Effector CD8-positive, alpha-beta T cell (primary cell): ENCODE results near the gene SHLD3.
A peak's percentile ranks its signal among the peaks of the same experiment; 100 is the strongest.
"Not testable (repeated sequence)": the region's sequence is repeated elsewhere in the genome, so short reads cannot be mapped to it uniquely, and the experiment has no call there.

ENCODE experiments used
- DNase-seq: peaks from one replicate; lab custom pipeline; 2025; lab: John Stamatoyannopoulos, UW
- total RNA-seq, 4 experiments: gene quantifications; one replicate each; lab custom pipeline; 2026; lab: John Stamatoyannopoulos, UW

SHLD3 gene, protein sequence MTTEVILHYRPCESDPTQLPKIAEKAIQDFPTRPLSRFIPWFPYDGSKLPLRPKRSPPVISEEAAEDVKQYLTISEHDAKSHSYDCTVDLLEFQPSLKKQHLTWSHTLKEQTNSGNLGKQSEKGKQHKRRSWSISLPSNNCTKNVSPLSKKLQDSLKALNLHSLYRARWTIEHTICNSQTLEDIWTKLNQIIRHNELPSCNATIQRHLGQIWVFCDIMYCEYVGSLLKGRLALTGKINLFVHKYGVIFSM
- 5.8 to 11.8 (median 9.2) reads per million in 4 experiments for total RNA-seq

DNA sequence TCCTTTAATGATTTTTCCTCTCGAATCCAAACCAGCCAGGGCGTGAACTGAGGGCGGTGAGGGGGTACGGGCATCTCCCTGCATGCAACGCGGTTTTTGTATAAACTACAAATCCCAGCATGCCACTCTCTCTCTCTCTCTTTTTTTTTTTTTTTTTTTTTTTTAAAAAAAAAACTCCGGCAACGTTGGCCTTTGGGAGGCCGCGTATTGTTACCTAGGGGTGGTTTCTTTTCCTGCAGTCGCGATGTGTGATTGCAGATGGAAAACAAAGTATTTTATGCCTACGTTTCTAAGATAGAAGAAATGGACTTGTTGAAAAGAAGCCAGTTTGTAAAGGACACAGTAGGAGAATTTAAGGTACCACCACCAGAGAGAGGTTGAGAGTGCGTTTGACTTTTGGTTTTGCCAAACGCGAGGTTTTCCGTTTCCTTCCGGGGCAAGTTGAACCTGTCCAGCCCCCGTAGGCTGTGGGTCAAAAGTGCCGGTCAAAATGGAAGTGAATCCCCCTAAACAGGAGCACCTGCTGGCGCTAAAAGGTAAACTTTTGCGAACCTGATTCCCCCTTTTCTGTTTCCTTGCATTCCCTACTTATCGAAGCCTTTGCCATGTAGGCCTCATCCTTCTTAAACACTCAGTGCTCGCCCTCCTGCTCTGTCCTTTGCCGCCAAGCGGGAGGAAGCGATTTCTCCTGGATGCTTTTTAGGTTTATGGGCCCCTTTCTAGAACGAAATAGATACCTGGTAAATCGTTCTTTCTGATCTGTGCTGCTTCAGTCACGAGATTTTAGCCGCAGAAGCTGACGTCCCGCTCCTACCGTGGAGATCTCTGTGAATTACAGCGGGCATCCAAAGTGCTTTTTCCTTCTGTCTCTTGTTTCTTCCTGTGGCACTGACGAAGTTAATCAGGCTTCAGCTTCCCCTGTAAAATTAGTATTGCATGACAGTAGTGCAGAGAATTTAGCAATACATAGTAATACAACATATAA lies at the start of gene SHLD3, which contains the start of gene TRAPPC13:
Gene SHLD3 (plus strand): TSS at position 457 of the 985 bp plus-strand sequence. CDS start 4,561 bp downstream, outside the sequence.
Gene TRAPPC13 (plus strand): TSS at position 457 of the 985 bp plus-strand sequence. CDS start 34 bp downstream, at position 491.
- DNase-seq: peak; percentile 80

DNA sequence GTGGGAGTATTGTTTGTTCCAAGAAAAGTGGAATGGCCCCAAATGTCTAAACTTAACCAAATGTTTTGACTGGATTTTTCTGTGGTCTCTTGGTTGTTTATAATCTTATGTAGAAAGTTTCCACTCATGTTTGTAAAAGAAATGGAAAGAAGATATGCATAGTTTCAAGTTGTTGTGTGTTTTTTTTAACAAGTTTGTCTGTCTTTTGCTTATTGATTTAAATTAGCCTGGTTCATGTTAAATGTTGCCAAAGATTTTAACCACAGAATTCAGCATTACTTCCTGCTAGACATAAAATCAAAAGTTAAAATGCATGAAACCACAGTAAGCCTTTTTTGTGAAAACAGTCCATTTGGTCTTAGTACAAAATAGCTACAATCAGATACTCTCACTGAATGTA lies 47.7 kb upstream of the SHLD3 start:
- no peak for DNase-seq

DNA sequence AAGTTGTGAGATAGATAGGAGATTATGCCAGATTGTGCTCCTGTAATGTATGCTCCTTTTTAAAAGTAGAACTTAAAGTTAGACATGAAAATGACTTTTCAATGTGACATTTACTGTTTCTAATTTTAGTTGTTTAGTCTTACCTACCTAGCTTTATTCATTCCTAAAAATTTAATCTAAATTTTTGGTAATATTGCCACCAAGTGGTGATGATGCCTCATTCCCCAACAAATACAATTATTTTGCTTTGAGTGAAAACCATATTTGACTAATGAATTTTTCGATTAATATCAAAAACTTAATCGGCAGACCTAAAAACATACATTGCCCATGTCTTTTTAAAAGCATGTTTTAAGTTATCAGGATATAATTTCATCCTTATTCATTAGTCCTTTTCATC lies 36.1 kb upstream of the SHLD3 start:
- DNase-seq: no peak

DNA sequence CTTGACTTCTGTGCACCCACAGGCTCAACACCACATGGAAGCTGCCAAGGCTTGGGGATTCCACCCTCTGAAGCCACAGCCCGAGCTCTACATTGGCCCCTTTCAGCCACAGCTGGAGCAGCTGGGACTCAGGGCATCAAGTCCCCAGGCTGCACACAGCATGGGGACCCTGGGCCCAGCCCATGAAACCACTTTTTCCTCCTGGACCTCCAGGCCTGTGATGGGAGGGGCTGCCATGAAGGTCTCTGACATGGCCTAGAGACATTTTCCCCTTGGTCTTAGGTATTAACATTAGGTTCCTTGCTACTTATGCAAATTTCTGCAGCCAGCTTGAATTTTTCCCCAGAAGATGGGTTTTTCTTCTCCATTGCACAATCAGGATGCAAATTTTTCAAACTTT lies 23.1 kb upstream of the SHLD3 start:
- DNase-seq: not testable (repeated sequence)

DNA sequence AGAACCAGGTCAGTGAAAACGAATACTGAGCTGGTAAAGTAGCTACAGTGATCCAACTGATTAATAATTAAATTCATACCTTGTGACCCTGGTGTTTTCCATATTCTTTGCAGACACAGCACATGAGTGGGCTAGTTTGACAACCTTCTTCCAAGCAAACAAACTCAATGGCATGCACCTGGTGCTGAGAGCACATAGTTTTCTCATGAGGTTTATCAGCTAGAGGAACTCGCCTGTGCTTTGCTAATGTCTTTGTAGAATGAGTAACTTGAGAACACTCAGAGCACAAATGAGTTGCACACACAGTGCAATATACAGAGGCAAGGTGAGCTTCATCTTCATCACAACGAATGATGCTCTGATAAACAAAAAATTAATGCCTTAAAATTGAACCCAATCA lies 13.3 kb upstream of the SHLD3 start:
- DNase-seq: no peak

DNA sequence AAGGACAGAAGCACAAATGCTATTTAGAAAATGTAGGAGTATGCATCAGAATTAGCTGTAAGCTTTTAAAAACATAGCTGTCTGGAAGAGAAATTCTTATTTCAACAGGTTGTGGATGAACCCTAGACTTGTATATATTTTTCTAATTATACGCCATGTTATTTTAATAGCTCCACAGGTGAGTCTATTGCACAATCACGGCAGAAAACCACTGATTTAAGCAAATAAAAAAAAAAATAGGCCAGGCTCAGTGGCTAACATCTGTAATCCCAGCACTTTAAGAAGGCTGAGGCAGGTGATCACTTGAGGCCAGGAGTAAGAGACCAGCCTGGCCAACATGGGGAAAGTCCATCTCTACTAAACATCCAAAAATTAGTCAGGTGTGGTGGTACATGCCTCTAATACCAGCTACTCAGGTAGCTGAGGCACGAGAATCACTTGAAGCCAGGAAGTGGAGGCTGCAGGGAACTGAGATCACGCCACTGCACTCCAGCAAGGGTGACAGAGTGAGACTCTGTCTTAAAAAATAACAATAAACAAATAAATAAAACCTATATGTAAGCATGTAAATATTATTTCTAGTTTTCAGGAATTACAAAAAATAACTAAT lies 12.4 kb upstream of the SHLD3 start:
- DNase-seq: no peak

DNA sequence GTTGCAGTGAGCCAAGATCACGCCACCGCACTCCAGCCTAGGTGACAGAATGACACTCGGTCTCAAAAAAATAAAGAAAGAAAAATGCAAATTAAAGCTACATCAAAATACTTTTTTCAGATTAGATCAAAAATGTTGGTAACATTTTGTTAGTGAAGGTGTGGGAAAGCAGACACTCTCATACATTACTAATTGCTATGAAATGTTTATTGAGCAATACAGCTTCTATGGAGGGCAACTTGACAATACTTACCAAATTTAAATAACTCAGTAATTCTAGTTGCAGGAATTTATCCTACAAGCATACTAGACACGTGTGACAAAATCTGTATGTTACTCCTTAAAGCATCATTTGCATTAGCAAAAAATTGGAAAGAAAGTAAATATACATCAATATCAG lies 4.8 kb upstream of the SHLD3 start:
- no peak for DNase-seq

DNA sequence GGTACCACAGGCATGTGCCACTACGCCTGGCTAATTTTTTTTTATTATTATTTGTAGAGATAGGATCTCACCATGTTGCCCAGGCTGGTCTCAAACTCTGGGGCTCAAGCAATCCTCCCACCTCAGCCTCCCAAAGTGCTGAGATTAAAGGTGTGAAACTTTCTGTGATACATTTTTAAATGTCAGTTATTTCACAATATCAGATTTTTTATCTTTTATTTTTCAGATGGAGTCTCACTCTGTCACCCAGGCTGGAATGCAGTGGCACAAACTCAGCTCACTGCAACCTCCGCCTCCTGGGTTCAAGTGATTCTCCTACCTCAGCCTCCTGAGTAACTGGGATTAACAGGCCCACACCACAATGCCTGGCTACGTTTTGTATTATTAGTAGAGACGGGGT lies 2.9 kb upstream of the SHLD3 start:
- not testable (repeated sequence) for DNase-seq

DNA sequence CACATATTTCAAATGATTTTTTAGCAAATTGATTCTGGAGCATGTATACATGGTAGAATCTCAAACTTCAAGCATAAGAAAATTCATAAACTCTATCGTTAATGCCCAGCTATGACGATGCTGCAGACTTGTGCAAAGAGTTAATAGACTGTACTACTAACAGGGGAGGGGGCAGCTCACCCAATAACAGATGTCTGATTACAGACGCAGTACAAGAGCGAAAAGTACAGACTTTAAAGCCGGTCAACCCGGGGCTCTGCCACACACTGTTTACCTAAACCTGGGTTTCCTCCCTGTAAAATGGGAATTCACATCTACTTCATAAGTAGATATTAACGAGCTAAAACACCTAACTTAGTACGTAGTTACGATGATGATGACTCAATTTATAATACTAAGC lies 1.3 kb upstream of the SHLD3 start:
- no peak for DNase-seq

DNA sequence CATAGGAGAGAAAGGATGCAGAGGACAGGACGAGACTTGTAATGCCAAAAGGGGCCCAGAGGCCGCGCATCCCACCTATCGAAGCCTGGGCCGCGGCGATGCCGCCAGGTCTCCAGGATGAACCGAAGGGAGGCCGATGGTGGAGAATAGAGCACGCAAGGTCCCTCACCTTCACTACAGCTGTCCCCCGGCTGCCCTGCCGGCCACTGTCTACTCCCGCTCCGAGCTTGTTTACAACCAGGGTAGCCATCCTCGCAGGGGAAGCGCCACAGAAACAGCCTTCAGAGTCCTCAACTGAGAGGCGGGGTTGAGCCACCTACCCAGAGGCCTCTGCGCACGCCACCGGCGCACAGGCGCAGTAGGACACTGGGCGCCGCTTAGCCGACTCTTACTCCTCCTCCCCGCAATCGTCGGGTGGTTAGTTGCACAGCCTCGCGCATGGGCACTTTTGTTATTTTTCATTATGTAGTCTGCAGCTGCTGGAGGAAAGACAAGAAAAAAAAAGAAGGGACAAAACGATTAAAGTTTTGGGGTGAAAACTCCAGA lies 729 bp upstream of the SHLD3 start, which contains the start of gene TRIM23:
Gene TRIM23 (minus strand): TSS at position 309 of the 546 bp plus-strand sequence. CDS start 59 bp downstream, at position 250.
- DNase-seq: peak; percentile 84

DNA sequence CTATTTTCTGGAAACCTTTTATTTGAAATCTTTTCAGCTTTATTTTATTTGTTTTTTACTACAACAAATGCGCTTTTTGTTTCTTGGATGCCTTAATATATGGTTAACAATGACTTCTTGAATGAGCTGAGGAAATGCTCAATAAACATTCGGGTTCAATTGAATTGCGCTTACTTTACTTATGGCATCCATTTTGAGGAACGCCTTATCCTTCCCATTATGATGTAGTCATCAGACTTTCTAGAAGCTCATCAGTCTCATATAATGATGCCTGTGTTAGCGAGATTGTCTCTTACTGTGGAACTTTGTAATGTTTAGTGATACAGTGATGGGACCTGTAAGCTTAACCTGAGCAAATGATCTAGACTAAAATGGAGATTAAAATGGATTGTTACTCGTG lies 916 bp downstream of the SHLD3 start:
- no peak for DNase-seq

DNA sequence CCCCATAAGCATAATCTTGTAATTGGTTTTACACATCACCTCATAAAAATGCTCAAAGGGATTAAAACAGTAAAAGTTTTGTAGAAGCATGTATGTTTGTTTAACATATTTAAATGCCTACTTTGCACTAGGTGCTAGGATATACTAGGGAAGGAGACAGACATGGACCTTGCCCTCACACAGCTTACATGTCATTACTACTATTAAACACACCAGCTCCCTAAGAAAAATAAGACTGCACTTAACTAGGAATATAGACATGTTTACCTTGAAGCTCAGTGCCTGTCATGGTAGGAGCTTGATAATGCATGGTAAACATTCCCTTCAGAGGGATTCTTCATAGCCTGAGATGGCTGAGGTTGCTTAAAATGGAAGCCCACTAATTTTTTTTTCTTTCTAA lies 6.2 kb downstream of the SHLD3 start:
- no peak for DNase-seq

DNA sequence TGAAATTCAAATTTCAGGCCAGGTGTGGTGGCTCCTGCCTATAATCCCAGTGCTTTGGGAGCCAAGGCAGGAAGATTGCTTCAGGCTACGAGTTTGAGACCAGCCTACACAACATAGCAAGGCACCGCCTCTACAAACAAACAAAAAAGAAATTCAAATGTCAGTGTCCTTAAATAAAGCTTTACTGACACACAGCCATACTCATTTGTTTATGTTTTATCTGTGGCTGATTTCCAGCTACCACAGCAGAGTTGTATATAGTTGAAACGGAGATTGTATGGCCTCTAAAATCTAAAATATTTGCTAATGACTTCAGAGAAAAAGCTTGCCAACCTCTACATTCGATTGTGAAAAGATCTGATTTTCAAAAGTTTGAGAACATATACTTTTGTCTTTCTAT lies 15.4 kb downstream of the SHLD3 start:
- DNase-seq: no peak

DNA sequence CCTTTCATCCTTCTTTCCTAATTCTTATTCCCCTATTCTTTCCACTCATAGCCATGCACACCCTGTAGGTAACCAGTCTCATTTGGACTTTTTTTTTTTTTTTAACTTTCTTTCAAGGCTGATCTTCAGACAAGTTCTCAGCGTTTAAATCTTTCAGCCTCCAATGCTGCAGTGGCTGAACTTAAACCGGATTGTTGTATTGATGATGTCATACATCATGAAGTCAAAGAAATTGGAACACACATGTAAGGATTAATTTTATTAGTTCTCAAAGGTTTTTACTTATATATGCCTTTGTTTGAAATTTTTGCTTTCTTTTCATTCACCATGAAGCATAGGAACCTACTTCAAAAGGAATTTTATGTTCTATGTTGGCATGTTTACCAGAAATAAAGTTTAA lies 22.1 kb downstream of the SHLD3 start:
- no peak for DNase-seq

DNA sequence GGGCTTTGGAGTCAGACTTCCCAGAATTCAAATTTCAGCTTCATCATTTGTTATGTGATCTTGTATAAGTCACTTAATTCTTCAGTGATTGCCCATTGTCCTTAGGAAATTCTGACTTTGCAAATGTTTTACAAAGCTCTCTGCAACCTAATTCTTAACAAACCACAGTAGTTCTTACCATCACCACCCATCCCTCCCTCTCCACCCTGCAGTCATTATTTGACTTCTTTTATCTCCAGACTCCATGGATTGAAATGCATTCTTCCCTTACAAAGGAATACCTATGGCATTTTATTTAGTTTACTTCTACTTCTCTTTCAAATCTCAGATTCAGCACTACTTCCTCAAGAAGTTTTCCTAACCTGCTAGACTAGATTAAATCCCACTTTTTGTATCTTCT lies 23.1 kb downstream of the SHLD3 start:
- DNase-seq: no peak

DNA sequence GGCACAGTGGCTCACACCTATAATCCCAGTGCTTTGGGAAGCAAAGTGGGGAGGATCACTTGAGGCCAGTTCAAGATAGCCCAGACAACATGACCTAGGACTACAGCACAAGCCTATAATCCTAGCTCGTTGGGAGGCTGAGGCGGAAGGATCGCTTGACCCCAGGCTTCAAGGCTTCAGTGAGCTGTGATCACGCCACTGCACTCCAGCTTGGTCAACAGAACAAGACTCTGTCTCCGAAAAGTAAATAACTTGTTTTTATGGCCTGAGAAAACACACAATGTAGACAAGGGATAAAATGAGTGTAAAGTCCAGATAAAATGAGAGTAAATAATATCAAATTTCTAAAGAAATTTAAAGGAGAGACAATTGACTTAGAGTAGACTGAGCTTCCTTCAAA lies 26.3 kb downstream of the SHLD3 start:
- DNase-seq: no peak

DNA sequence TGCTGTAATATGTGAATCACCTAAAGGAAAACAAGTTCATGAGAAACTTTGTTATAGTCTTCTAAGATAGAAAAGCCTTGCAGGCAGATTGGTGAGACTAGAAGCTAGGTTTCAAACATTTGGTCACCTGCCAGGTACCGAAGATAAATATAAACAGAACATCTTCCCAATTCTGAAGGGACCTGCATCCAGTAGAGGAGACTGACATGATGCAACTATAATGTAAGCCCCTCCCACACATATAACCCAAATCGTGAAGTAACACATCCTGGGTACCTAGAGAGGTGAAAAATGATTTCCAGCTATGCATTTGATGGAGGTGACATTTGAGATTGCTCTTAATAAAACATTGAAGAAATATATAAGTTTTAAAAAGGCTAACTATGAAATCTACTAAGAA lies 29.9 kb downstream of the SHLD3 start:
- no peak for DNase-seq

DNA sequence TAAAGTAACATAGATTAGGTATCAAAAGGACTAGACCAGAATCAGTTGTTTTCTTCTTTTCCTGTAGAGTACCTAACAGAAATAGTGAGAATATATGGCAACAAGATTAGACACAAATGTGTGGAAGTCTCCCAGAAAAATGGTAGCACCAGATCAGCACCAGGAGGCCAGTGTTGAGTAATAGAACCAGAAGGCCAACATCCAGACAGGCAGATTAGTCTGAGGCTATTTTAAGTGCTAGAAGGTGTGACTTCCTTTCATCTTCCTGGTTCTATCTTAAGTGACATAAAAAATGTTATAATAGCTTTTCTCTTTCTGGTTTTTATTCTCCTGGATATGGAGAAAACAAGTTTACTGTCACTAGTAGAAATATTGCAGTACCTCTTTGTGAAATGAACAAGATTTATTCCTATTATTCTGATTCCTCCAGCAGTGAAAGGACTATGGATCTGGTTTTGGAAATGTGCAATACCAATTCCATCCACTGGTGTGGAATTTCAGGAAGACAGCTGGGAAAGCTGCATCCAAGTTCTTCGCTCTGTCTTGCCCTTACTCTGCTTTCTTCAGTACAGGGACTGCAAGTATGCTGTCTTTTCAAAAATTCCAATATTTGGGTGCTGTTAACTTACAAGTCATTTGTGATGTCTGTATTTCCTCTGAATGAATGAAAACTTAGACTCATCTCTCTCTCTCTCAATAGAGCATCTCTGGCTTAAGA lies 39.1 kb downstream of the SHLD3 start:
- DNase-seq: no peak

DNA sequence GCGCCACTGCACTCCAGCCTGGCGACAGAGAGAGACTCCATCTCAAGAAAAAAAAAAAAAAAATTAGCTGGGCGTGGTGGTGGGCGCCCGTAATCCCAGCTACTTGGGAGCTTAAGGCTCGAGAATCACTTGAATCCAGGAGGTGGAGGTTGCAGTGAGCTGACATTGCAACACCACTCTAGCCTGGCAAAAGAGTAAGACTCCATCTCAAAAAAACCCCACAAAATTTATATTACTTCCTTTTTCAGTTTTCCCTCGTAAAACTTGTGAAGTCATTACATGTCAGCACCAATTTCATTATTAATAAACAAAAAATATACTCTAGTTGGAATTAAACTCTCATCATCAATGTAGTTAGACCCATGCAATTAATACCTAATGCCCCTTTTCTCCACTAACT lies 43.9 kb downstream of the SHLD3 start:
- DNase-seq: no peak

DNA sequence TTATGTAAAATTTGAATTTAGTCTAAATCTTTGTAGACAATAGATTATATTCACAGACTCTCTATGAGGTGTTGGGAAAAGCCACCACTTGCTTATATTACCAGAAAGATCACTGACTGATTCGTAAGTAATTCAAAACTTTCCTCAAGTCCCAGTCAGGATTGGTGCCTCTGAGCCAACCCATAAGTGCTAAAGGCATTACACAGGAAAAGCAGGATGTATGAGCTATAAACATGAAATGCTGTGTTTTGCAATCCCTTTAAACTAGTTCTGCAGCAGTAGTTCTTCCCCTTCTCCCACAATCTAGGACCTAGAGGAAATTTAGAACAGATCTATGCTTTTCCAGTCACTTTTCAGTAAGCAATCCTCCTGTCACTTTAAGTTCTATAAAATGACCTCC lies 48.0 kb downstream of the SHLD3 start:
- DNase-seq: no peak

DNA sequence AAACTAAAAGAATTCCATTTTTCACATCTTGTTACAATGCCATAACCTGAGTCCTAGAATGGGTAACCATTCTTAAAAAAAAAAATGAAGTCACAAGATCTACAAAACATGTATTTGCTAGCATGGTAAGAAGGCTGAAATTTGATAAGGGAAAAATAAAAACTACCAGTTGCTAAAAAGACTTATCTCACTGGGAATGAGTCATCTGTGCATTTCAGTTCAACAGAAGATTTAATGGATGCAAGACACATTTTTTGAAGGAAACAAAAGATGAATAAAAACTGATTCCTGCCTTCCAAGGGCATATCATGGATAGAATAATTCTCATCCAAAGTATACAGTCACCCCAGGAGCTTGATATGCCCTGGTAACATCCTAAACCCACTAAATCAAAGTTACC lies 49.9 kb downstream of the SHLD3 start:
- no peak for DNase-seq
